ENCODE data around the gene TRAPPC2.
A peak's percentile ranks its signal among the peaks of the same experiment; 100 is the strongest.
"Not testable (repeated sequence)": the region's sequence is repeated elsewhere in the genome, so short reads cannot be mapped to it uniquely, and the experiment has no call there.

Gene TRAPPC2

GRCh38 chrX:13747836-13748235 is 13.4 kb upstream of the TRAPPC2 start:
- peak; percentile 58 for DNase-seq

GRCh38 chrX:13742397-13743176 is 8.2 kb upstream of the TRAPPC2 start:
- no peak for DNase-seq

- no peak for DNase-seq
Measured at GRCh38 chrX:13741695-13742094, 7.3 kb upstream of the TRAPPC2 start.

- DNase-seq = no peak
Measured at GRCh38 chrX:13733506-13733905, 914 bp downstream of the TRAPPC2 start.

- peak; percentile 19 for DNase-seq
Measured at GRCh38 chrX:13732246-13733067, 2.0 kb downstream of the TRAPPC2 start.

- DNase-seq = not testable (repeated sequence)
Measured at GRCh38 chrX:13730523-13730922, 3.9 kb downstream of the TRAPPC2 start.

GRCh38 chrX:13726583-13726982 is 7.8 kb downstream of the TRAPPC2 start:
- DNase-seq = not testable (repeated sequence)

GRCh38 chrX:13724878-13725277 is 9.5 kb downstream of the TRAPPC2 start:
- not testable (repeated sequence) for DNase-seq

- DNase-seq = peak; percentile 40
Measured at GRCh38 chrX:13721819-13722519, 12.5 kb downstream of the TRAPPC2 start.

GRCh38 chrX:13721371-13721770 is 13.0 kb downstream of the TRAPPC2 start:
- DNase-seq = no peak

GRCh38 chrX:13719192-13719856 is 15.1 kb downstream of the TRAPPC2 start:
- DNase-seq = no peak

- peak; percentile 63 for DNase-seq
Measured at GRCh38 chrX:13717700-13718472, 16.5 kb downstream of the TRAPPC2 start.

GRCh38 chrX:13716905-13717304 is 17.5 kb downstream of the TRAPPC2 start:
- DNase-seq = no peak

- no peak for DNase-seq
Measured at GRCh38 chrX:13716455-13716854, 18.0 kb downstream of the TRAPPC2 start.

GRCh38 chrX:13711141-13711540 is 23.3 kb downstream of the TRAPPC2 start:
- no peak for DNase-seq

GRCh38 chrX:13703589-13703988 is 30.8 kb downstream of the TRAPPC2 start:
- DNase-seq = no peak

- DNase-seq = no peak
Measured at GRCh38 chrX:13703135-13703534, 31.3 kb downstream of the TRAPPC2 start.

- no peak for DNase-seq
Measured at GRCh38 chrX:13702111-13702789, 32.2 kb downstream of the TRAPPC2 start.

- peak; percentile 8 for DNase-seq
Measured at GRCh38 chrX:13700380-13700779, 34.0 kb downstream of the TRAPPC2 start.

GRCh38 chrX:13699183-13699826 is 35.1 kb downstream of the TRAPPC2 start:
- no peak for DNase-seq

- no peak for DNase-seq
Measured at GRCh38 chrX:13698432-13698831, 36.0 kb downstream of the TRAPPC2 start.

Data from fibroblast of skin of abdomen (primary cell).